Measurements from ENCODE around the gene SRCIN1.
"Not testable (repeated sequence)": the region's sequence is repeated elsewhere in the genome, so short reads cannot be mapped to it uniquely, and the experiment has no call there.

Gene SRCIN1

DNA sequence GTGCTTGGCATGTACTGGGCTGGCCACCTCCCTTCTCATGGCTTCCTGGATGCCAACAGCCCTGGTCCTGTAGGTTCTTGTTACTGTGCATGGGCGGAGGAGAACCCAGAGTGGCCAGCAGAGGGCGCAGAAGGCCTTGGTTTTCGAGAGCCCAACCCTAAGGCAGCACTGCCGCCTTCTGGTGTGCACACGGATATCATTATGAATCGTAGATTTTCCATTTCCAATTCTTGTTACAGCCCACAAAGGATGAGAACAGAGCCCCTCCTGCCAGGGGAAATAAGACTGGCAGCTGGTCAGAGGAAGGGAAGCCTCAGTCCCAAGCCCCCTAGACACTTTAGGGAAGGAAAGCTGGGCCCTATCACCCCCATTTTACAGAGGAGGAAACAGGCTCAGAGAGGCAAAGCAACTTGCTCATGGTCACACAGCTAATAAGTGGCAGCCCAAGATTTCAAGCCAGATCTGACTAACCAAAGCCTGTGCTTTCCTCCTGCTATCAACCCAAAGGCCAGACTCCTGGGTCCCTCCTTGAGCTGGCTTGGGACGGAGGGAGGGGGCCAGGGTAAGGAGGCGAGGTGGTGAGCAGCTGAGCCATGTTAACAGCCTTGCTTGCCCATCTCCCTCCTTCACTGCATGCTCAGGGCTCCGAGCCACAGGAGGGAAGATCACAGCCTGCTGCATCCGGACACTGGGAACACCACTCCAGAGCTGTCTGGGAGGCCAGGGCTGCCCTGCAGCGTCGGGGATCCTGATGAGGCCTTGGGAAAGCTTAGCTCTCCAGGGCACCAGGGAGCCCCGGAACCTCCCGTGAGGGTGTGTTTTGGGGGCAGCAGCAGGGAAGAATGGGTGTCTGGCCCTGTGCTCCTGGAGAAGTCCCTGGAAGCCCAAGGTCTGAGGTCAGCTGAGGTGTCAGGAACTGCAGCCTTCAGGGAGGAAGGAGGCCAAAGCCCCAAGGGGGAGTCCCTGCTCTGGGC lies 113.4 kb downstream of the SRCIN1 start:
- peak; percentile 91 to 92 for DNase-seq (ENCODE audit: low read depth in 2 of 2)
- TF ChIP-seq, protein P1, sequence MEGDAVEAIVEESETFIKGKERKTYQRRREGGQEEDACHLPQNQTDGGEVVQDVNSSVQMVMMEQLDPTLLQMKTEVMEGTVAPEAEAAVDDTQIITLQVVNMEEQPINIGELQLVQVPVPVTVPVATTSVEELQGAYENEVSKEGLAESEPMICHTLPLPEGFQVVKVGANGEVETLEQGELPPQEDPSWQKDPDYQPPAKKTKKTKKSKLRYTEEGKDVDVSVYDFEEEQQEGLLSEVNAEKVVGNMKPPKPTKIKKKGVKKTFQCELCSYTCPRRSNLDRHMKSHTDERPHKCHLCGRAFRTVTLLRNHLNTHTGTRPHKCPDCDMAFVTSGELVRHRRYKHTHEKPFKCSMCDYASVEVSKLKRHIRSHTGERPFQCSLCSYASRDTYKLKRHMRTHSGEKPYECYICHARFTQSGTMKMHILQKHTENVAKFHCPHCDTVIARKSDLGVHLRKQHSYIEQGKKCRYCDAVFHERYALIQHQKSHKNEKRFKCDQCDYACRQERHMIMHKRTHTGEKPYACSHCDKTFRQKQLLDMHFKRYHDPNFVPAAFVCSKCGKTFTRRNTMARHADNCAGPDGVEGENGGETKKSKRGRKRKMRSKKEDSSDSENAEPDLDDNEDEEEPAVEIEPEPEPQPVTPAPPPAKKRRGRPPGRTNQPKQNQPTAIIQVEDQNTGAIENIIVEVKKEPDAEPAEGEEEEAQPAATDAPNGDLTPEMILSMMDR (IDR thresholded peaks at IDR 0.05; ENCODE audit: low read depth, low read length) = peak; percentile 75

DNA sequence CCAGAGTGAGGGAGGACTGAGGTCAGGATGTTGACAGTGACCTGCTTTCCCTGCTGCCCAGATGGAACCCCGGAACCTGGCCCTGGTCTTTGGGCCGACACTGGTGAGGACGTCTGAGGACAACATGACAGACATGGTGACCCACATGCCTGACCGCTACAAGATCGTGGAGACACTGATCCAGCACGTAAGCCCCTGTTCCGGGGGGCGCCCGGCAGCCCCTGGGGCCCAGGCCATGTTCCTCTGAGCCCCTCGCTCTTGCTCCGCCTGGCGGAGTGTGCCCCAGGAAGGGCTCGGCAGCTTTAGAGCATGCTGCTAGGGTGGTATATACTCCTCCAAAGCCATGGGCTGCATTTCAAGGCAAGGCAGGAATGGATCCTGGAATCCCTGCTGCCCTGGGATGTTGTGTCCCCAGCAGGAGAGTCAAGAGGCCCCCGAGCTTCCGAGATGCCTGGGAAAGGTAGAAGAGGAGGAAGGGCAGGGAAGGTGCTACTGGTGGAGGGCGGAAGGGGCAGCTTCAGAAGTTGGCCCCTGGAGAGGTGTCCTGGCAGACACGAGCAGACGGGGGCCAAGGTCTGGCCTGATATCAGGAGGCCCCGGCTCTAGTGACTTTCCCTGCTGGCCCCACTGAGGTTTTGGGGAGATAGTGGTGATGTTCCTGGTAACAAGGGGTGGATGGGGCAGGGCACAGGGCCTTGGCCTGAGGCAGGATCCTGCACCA lies 114.2 kb downstream of the SRCIN1 start:
- H3K4me3 ChIP-seq (replicated peaks in 1 of 2; ENCODE audit: low read depth in 2 of 2, low read length in 2 of 2); DNase-seq (ENCODE audit: low read depth in 2 of 2): not testable (repeated sequence)

More for the DNA sequence above, 113.4 kb downstream of the SRCIN1 start:
- H3K4me3 ChIP-seq (replicated peaks in 1 of 2; ENCODE audit: low read depth in 2 of 2, low read length in 2 of 2) = not testable (repeated sequence)

DNA sequence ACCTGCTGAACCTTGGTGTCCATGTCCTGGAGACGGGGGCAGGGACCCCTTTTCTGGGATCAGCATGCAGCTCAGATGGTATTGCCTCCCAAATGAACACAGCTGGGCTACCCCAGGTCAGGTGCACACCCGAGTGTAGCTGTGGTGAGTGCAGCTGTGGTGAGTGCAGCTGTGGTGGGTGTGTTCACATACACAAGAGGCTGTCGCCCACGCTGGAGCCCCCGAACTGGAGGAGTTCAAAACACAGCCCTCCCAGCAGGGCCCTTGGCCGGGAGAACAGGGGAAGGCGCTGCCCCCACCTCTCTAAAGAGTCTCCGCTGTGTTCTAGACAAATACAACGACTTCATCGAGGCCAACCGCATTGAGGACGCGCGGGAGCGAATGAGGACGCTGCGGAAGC lies 116.0 kb downstream of the SRCIN1 start:
- not testable (repeated sequence) for DNase-seq (ENCODE audit: low read depth in 2 of 2); H3K4me3 ChIP-seq (replicated peaks in 1 of 2; ENCODE audit: low read depth in 2 of 2, low read length in 2 of 2)

DNA sequence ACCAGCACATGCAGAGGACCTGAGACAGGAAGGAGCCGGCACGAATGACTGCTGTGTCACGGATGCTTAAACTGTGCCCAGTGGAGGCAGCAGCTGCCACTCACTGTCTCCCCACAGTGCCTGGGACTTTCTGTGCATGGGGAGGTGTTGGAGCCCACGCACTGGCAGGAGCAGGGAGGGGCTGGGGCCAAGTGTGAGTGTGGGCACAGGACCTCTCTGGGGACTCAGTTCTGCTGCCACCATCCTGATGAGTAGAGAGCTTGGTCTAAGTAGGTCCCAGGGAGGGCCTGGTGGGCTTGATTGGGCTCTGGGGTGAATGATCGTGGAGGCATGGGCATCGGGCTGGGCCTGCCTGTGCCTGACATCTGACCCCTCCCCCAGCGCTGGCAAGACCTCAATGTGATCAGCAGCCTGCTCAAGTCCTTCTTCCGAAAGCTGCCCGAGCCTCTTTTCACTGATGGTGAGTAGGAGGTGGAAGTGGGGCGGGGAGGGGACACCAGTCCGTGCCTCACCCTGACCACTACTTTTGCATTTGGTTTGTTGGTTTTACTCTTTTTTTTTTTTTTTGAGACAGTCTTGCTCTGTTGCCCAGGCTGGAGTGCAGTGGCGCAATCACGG lies 120.0 kb downstream of the SRCIN1 start:
- DNase-seq (ENCODE audit: low read depth in 2 of 2); H3K4me3 ChIP-seq (replicated peaks in 1 of 2; ENCODE audit: low read depth in 2 of 2, low read length in 2 of 2): not testable (repeated sequence)

- H3K4me3 ChIP-seq (replicated peaks in 1 of 2; ENCODE audit: low read depth in 2 of 2, low read length in 2 of 2) = no peak overlapping the region
- no peak for DNase-seq (ENCODE audit: low read depth in 2 of 2)
- TF ChIP-seq, protein P1 (IDR thresholded peaks at IDR 0.05; ENCODE audit: low read depth, low read length) = no peak
Observed at GRCh38 chr17:38485146-38485468, 120.6 kb downstream of the SRCIN1 start.

GRCh38 chr17:38484242-38485145 lies 121.3 kb downstream of the SRCIN1 start:
- DNase-seq (ENCODE audit: low read depth in 2 of 2) = peak; percentile 75 to 76
- H3K4me3 ChIP-seq (replicated peaks in 1 of 2; ENCODE audit: low read depth in 2 of 2, low read length in 2 of 2) = not testable (repeated sequence)
- TF ChIP-seq, protein P1 (IDR thresholded peaks at IDR 0.05; ENCODE audit: low read depth, low read length) = peak; percentile 72

DNA sequence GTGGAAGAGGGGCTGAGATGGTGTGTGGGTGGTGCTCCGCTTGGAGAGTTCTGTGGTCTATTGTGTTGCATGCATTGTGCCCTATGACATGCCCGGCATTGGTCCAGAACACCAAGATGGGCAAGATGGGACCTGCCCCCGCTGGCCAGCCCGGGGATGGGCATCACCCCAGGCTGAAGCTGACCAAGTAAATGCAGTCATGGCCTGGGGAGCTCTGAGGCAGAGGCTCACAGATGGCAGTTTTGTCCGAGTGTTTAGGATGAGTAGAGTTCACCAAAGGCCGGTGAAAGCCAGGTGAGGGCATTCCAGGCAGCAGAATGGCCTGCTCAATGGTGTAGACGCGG lies 123.1 kb downstream of the SRCIN1 start:
- not testable (repeated sequence) for H3K4me3 ChIP-seq (replicated peaks in 1 of 2; ENCODE audit: low read depth in 2 of 2, low read length in 2 of 2); DNase-seq (ENCODE audit: low read depth in 2 of 2)

DNA sequence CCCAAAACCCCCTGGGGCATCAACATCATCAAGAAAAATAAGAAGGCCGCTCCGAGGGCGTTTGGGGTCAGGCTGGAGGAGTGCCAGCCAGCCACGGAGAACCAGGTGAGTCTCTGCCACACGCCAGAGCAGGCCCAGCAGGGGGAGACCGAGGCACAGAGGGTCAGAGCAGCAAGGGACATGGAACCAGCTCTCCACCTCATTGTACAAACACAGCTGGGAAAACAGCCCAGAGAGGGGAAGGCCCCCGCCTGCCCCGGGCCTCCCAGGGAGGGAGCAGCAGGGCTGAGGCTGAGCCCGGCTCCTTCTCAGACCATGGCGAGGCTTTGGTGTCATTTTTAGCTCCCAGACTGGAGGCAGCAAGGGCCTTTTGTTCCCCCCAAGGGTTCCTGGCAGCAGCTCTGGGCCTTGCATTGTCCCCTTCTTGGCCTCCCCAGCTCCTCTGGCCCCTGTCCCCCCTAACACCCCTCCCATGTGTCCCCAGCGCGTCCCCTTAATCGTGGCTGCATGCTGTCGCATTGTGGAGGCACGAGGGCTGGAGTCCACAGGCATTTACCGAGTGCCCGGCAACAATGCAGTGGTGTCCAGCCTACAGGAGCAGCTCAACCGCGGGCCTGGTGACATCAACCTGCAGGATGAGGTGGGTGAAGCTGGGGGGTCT lies 123.6 kb downstream of the SRCIN1 start:
- not testable (repeated sequence) for DNase-seq (ENCODE audit: low read depth in 2 of 2)

More for the DNA sequence above, 123.6 kb downstream of the SRCIN1 start:
- not testable (repeated sequence) for H3K4me3 ChIP-seq (replicated peaks in 1 of 2; ENCODE audit: low read depth in 2 of 2, low read length in 2 of 2)
